ENCODE measurements around the gene PACS1.

GRCh38 chr11:66126064-66126463 lies 56.0 kb downstream of the PACS1 start:
- TF ChIP-seq CTCF (conservative IDR thresholded peaks at IDR 0.05): no peak
- TF ChIP-seq ZFX (IDR thresholded peaks at IDR 0.05): no peak
